Left ventricle myocardium inferior (tissue), 1 donor: Measurements from ENCODE around the gene PRDM10. TPM values are rescaled to one million over a fixed set of nuclear protein-coding genes. Genes with fewer than 3 reads are reported as not detected.

Experiments
- DNase-seq: peaks from one replicate; pipeline ENCODE4 v3.0.0-alpha.2; 2020
- H3K27ac ChIP-seq: fragments of 200-600 bp; replicated peaks from 2 replicates; pipeline ENCODE4 v1.8.0; 2021
- H3K27me3 ChIP-seq: fragments of 200-600 bp; 2 replicates; pipeline ENCODE4 v1.8.0; 2021; ENCODE audit warnings: low read depth
- H3K36me3 ChIP-seq: fragments of 200-600 bp; 2 replicates; pipeline ENCODE4 v1.8.0; 2021
- H3K4me1 ChIP-seq: fragments of 200-600 bp; 2 replicates; pipeline ENCODE4 v1.8.0; 2021
- H3K4me3 ChIP-seq: fragments of 200-600 bp; 2 replicates; pipeline ENCODE4 v1.8.0; 2021; ENCODE audit warnings: mild to moderate bottlenecking, moderate library complexity
- H3K9me3 ChIP-seq: fragments of 200-600 bp; replicated peaks from 2 replicates; pipeline ENCODE4 v1.8.0; 2021
- intact Hi-C: fragments of 100-400 bp; cut with micrococcal nuclease; formaldehyde crosslinking; loops from one replicate; pipeline ENCODE4 v1.11.0; 2022
- long read RNA-seq: library from polyadenylated mRNA; unstranded; transcript quantifications from one replicate; pipeline ENCODE4 v2.0.0, GENCODE V29; 2021
- total RNA-seq: library from RNA; stranded (reverse); fragmentation: NEBNext Ultra II Directional; extraction: Animal tissue kit (Norgen Biotek cat#: 25700); gene quantifications from one replicate; pipeline ENCODE4 v1.2.1, GENCODE V29; 2021
- TF ChIP-seq, protein P1 (sequence below): fragments of 200-600 bp; IDR thresholded peaks from 2 replicates; pipeline ENCODE4 v1.8.0; 2021; ENCODE audit warnings: antibody characterized with exemption, mild to moderate bottlenecking, borderline replicate concordance
- donor health status: DM: no; HTN: yes; CAD: no; lungs with severe emphysema.

Gene PRDM10, protein sequence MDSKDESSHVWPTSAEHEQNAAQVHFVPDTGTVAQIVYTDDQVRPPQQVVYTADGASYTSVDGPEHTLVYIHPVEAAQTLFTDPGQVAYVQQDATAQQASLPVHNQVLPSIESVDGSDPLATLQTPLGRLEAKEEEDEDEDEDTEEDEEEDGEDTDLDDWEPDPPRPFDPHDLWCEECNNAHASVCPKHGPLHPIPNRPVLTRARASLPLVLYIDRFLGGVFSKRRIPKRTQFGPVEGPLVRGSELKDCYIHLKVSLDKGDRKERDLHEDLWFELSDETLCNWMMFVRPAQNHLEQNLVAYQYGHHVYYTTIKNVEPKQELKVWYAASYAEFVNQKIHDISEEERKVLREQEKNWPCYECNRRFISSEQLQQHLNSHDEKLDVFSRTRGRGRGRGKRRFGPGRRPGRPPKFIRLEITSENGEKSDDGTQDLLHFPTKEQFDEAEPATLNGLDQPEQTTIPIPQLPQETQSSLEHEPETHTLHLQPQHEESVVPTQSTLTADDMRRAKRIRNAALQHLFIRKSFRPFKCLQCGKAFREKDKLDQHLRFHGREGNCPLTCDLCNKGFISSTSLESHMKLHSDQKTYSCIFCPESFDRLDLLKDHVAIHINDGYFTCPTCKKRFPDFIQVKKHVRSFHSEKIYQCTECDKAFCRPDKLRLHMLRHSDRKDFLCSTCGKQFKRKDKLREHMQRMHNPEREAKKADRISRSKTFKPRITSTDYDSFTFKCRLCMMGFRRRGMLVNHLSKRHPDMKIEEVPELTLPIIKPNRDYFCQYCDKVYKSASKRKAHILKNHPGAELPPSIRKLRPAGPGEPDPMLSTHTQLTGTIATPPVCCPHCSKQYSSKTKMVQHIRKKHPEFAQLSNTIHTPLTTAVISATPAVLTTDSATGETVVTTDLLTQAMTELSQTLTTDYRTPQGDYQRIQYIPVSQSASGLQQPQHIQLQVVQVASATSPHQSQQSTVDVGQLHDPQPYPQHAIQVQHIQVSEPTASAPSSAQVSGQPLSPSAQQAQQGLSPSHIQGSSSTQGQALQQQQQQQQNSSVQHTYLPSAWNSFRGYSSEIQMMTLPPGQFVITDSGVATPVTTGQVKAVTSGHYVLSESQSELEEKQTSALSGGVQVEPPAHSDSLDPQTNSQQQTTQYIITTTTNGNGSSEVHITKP
- total RNA-seq = 5.4 TPM
- long read RNA-seq, full-length matches to known transcripts = 1 of 13 reads
- long read RNA-seq, partial matches to known transcripts = 6 of 13 reads
- long read RNA-seq, other reads (novel, unspliced or antisense) = 6 of 13 reads

DNA sequence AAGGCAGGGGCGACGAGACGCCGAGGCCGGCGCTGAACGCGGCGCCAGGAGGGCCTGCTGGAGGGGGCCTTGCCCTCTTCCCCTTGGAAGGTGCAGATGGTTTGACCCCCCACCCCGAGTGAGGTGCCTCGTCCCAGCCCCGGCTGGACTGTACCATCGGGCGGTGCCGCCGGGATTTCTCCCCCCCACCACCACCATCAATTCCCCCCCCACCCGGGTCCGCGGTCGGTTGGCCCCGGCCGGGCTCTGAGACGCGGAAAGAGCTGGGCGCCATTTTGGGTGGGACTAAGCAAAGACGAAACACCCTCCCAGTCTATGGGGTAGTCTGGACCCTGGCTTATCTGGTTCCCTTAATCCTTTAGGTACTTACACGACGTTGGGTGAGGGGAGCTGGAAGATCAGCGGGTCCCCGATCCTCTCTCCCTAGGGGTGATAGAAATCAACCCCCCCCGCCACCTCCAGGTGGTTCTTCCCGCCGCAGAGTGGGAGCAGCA lies at the start of gene PRDM10:
PRDM10 (minus strand) TSS at position 484 of the 494 bp plus-strand sequence. CDS start 41,871 bp downstream, outside the sequence.
- Histone ChIP-seq H3K9me3 (no peaks in the 10 kb centered on the region), H3K27me3 (no peaks in the 10 kb centered on the region), H3K27ac (peak within 1 kb of the TSS; percentile 99), H3K4me1 (peaks cover 35% of the 10 kb centered on the region), H3K4me3 (peak within 1 kb of the TSS; percentile 83), H3K36me3 (no peaks in the 10 kb centered on the region)
- DNase-seq = peak; percentile 93
- TF ChIP-seq, protein P1, sequence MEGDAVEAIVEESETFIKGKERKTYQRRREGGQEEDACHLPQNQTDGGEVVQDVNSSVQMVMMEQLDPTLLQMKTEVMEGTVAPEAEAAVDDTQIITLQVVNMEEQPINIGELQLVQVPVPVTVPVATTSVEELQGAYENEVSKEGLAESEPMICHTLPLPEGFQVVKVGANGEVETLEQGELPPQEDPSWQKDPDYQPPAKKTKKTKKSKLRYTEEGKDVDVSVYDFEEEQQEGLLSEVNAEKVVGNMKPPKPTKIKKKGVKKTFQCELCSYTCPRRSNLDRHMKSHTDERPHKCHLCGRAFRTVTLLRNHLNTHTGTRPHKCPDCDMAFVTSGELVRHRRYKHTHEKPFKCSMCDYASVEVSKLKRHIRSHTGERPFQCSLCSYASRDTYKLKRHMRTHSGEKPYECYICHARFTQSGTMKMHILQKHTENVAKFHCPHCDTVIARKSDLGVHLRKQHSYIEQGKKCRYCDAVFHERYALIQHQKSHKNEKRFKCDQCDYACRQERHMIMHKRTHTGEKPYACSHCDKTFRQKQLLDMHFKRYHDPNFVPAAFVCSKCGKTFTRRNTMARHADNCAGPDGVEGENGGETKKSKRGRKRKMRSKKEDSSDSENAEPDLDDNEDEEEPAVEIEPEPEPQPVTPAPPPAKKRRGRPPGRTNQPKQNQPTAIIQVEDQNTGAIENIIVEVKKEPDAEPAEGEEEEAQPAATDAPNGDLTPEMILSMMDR = no peak
- intact Hi-C loops = no loop called here

DNA sequence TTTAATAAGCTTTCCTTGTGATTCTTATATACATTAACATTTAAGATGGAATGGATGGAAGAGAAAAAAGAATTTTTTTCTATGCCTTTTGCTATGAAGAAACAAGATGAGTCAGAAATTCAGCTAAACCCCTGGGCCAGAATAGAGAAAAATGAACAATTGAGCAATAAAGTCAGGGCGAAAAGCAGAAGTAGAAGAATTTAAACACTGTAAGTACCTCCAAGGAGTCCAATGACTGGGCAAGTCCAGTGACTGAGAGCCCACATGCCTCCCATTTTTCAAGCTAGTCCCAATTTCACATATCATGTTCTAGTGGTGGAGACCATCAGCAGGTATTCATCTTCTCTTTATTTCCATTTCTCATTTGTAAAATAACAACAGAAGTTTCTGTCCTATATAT lies 48.4 kb upstream of the PRDM10 start:
- peaks cover 5% of the 10 kb centered on the region for H3K4me1 ChIP-seq
- no peaks in the 10 kb centered on the region for H3K36me3 ChIP-seq
- TF ChIP-seq, protein P1 = no peak
- H3K9me3 ChIP-seq = peaks cover 4% of the 10 kb centered on the region
- intact Hi-C loops = no loop called here
- H3K4me3 ChIP-seq = no peak overlapping the region
- H3K27me3 ChIP-seq = no peaks in the 10 kb centered on the region
- no peak for DNase-seq
- H3K27ac ChIP-seq = no peak overlapping the region

DNA sequence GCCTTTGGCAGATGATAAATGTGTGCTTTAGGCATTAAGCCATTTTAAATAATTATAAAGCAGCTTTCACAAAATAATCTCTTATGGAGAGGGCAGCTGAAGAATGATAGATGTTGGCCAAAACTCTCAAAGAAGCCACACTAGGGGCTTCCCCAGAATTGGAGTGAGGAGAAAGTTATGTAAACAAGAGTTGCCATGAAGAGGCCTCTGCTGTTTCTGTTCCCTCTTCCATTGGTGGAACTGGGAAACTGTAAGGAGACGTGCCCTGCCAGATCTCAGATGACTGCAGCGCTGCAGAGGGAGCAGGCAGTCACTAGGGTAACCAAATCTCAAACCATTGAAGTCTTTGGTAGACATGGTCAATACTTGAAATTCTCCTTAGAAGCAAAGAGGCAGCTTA lies 47.6 kb upstream of the PRDM10 start:
- H3K36me3 ChIP-seq = no peaks in the 10 kb centered on the region
- no peak overlapping the region for H3K4me3 ChIP-seq
- H3K27me3 ChIP-seq = no peaks in the 10 kb centered on the region
- TF ChIP-seq, protein P1 = no peak
- DNase-seq = no peak
- H3K4me1 ChIP-seq = no peaks in the 10 kb centered on the region
- peaks cover 4% of the 10 kb centered on the region for H3K9me3 ChIP-seq
- no peak overlapping the region for H3K27ac ChIP-seq
- intact Hi-C loops = no loop called here

DNA sequence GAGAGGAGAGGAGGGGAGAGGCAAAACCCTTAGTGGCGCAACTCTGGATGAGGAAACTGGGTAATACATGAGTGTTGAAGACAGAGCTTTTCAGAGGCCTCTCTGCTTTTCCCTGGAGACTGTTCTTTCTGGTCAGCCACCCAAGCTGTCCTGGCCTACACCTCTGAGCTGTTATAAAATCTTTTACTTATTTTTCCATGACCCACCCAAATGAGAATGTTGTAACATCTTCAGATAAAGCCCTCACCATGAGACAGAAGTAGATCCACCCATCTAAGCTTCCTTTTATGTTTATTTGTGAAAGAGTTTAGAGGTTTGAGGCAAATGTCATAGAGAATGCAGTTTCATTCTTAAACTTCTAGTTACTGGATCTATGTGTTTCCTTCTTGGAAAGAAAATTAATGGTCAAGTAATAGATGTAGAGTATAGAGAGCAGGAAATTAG lies 46.7 kb upstream of the PRDM10 start:
- Histone ChIP-seq H3K9me3 (peaks cover 4% of the 10 kb centered on the region), H3K36me3 (no peaks in the 10 kb centered on the region), H3K27ac (no peak overlapping the region), H3K27me3 (no peaks in the 10 kb centered on the region), H3K4me1 (no peaks in the 10 kb centered on the region), H3K4me3 (no peak overlapping the region)
- intact Hi-C loops = no loop called here
- TF ChIP-seq, protein P1 = no peak
- no peak for DNase-seq

DNA sequence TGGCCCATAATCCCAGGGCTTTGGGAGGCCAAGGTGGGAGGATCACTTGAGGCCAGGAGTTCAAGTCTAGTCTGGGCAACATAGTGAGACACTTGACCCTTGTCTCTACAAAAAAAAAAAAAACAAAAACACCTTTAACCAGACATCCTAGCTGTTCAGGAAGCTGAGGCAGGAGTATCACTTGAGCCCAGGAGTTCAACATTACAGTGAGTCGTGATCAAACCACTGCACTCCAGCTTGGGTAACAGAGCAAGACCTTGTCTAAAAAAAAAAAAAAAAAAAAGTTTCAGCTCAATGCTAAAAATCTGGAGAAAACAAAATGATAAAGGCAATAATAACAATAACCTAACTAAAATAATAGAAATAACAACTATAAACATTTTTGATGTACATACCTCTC lies 44.5 kb upstream of the PRDM10 start:
- Histone ChIP-seq H3K27ac (no peak overlapping the region), H3K36me3 (no peaks in the 10 kb centered on the region), H3K27me3 (no peaks in the 10 kb centered on the region), H3K4me3 (no peak overlapping the region), H3K9me3 (no peaks in the 10 kb centered on the region), H3K4me1 (no peaks in the 10 kb centered on the region)
- intact Hi-C loops = no loop called here
- DNase-seq = no peak
- TF ChIP-seq, protein P1 = no peak
